ENCODE measurements around the gene TMEM204. TPM values are rescaled to one million over a fixed set of nuclear protein-coding genes. Genes with fewer than 3 reads are reported as not detected.

TMEM204 gene
- total and polyA plus RNA-seq, 10 of the 15 experiments (the other 5 are each of a cell fraction or from before 2014, with no cell fraction given): 0.05 to 0.30 (median 0.18) TPM; not detected in 7

GRCh38 chr16:1561836-1562235 lies 28.4 kb downstream of the TMEM204 start:
- CTCF ChIA-PET: no interaction called here
- Histone ChIP-seq H3K27ac (ENCODE audit: control insufficient read depth, insufficient read depth) (no peak overlapping the region), H3K36me3 (ENCODE audit: control insufficient read depth in 2 of 2, insufficient read depth in 2 of 2, low read length in 1 of 2) (no peaks in the 10 kb centered on the region), H3K4me2 (ENCODE audit: control insufficient read depth, insufficient read depth) (no peak overlapping the region), H3K79me2 (ENCODE audit: control insufficient read depth, insufficient read depth, low read length) (no peaks in the 10 kb centered on the region), H3K27me3 (replicated peaks in 1 of 2; ENCODE audit: control insufficient read depth in 2 of 2, insufficient read depth in 2 of 2, low read length in 1 of 2) (no peaks in the 10 kb centered on the region), H3K9ac (ENCODE audit: control insufficient read depth, insufficient read depth, low read length) (no peak overlapping the region), H3K4me3 (no peak overlapping the region), H4K20me1 (ENCODE audit: control insufficient read depth, insufficient read depth) (no peaks in the 10 kb centered on the region), H3K4me1 (ENCODE audit: control insufficient read depth, insufficient read depth, low read length) (no peaks in the 10 kb centered on the region), H3K9me3 (replicated peaks; ENCODE audit: control insufficient read depth, insufficient read depth, low read length) (no peaks in the 10 kb centered on the region), H2AFZ (ENCODE audit: control insufficient read depth, low read depth, low read length) (no peak overlapping the region)
- POLR2A ChIA-PET: no interaction called here
- ATAC-seq (no peak), DNase-seq (ENCODE audit: low read depth, low spot score) (no peak), FAIRE-seq (no peak)
- SMC1A ChIA-PET (ENCODE audit: uncharacterized antibody, unreplicated experiment): no interaction called here
- no TSS peak for BruUV-seq (replicated peaks)
- intact Hi-C loops (cut with micrococcal nuclease; ENCODE audit: unreplicated experiment): no loop called here
- TF ChIP-seq TARDBP (IDR thresholded peaks at IDR 0.05; ENCODE audit: borderline replicate concordance) (no peak), CREM (IDR thresholded peaks at IDR 0.05; ENCODE audit: low read depth) (no peak), ATF2 (IDR thresholded peaks at IDR 0.05; ENCODE audit: low read length) (no peak)
- in situ Hi-C loops (cut with MboI): no loop called here
- 87% methylated on average over 14 of the region's 14 CpGs for WGBS (ENCODE audit: insufficient coverage, insufficient replicate concordance, low lambda C conversion rate, missing lambda C conversion rate)
- RAD21 ChIA-PET (ENCODE audit: unreplicated experiment): no interaction called here

- CTCF ChIA-PET: no interaction called here
- RAD21 ChIA-PET (ENCODE audit: unreplicated experiment): no interaction called here
- Histone ChIP-seq H3K9ac (ENCODE audit: control insufficient read depth, insufficient read depth, low read length) (no peak overlapping the region), H4K20me1 (ENCODE audit: control insufficient read depth, insufficient read depth) (no peaks in the 10 kb centered on the region), H3K27me3 (replicated peaks in 1 of 2; ENCODE audit: control insufficient read depth in 2 of 2, insufficient read depth in 2 of 2, low read length in 1 of 2) (no peaks in the 10 kb centered on the region), H3K4me1 (ENCODE audit: control insufficient read depth, insufficient read depth, low read length) (no peaks in the 10 kb centered on the region), H3K4me2 (ENCODE audit: control insufficient read depth, insufficient read depth) (no peak overlapping the region), H3K4me3 (no peak overlapping the region), H3K9me3 (replicated peaks; ENCODE audit: control insufficient read depth, insufficient read depth, low read length) (no peaks in the 10 kb centered on the region), H3K79me2 (ENCODE audit: control insufficient read depth, insufficient read depth, low read length) (no peaks in the 10 kb centered on the region), H3K27ac (ENCODE audit: control insufficient read depth, insufficient read depth) (no peak overlapping the region), H2AFZ (ENCODE audit: control insufficient read depth, low read depth, low read length) (no peak overlapping the region), H3K36me3 (ENCODE audit: control insufficient read depth in 2 of 2, insufficient read depth in 2 of 2, low read length in 1 of 2) (no peaks in the 10 kb centered on the region)
- ATAC-seq (no peak), DNase-seq (ENCODE audit: low read depth, low spot score) (no peak), FAIRE-seq (no peak)
- no TSS peak for BruUV-seq (replicated peaks)
- SMC1A ChIA-PET (ENCODE audit: uncharacterized antibody, unreplicated experiment): no interaction called here
- TF ChIP-seq IKZF2 (IDR thresholded peaks at IDR 0.05) (no peak), RFX5 (IDR thresholded peaks at IDR 0.05; ENCODE audit: low read depth, low read length) (no peak), CREM (IDR thresholded peaks at IDR 0.05; ENCODE audit: low read depth) (no peak), CEBPZ (IDR thresholded peaks at IDR 0.05; ENCODE audit: low read depth, low read length) (no peak), CBX5 (IDR thresholded peaks at IDR 0.05; ENCODE audit: low read depth) (no peak)
- intact Hi-C loops (cut with micrococcal nuclease; ENCODE audit: unreplicated experiment): no loop called here
- in situ Hi-C loops (cut with MboI): no loop called here
- WGBS (ENCODE audit: insufficient coverage, insufficient replicate concordance, low lambda C conversion rate, missing lambda C conversion rate): 85% methylated on average over 20 of the region's 20 CpGs
- POLR2A ChIA-PET: no interaction called here
Observed at GRCh38 chr16:1563786-1564185, 30.3 kb downstream of the TMEM204 start.
